ENCODE data around the gene GRIK1.

The GRIK1 gene

DNA sequence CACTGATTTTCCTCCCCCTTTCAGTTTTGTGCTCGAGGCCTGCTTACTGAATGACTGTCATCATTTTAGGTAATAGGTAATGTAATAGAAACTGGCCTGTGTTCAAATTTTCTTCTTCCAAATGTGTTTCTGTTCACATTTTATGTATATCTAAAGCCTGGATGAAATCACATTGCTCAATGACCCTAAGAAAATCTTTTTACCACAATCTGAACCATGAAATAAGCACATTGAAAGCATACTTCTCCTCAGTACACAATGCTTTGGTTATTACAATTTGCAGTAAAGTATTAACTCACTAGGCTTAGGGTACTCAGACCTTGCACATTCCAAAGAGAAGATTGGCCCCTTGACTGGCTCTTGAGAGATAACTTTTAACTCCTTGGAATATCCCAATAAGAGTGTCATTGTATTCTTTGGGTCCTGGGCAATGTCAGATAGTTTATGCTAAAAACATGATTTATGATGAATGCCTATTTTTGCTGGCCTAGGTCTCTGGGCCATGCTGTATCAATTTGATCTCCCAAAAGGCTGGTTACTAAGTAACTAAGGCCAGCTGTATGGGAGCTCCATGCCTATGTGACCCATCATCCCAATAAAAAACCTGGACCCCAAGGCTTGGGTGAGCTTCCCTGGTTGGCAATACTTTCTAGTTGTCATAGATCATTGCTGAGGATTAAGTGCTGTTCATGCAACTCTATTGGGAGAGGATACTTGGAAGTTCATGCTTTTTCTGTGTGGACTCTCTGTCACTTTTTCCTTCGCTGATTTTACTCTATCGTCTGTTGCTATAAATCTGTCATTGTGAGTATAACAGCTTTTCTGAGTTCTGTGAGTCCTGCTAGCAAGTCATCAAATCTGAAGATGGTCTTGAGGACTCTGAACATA, 293.9 kb downstream of the GRIK1 start:
- no peaks in the 10 kb centered on the region for H3K4me1 ChIP-seq (ENCODE audit: insufficient read depth, poor library complexity, severe bottlenecking)
- H3K36me3 ChIP-seq (ENCODE audit: low read depth): no peaks in the 10 kb centered on the region
- no peak for DNase-seq (ENCODE audit: low spot score)
- H3K27ac ChIP-seq (ENCODE audit: poor library complexity, severe bottlenecking): no peak overlapping the region
- H3K27me3 ChIP-seq (ENCODE audit: insufficient read depth, poor library complexity, severe bottlenecking): no peaks in the 10 kb centered on the region
- TF ChIP-seq CTCF (IDR thresholded peaks at IDR 0.05; ENCODE audit: poor library complexity, severe bottlenecking): no peak
- H3K9me3 ChIP-seq (ENCODE audit: severe bottlenecking): no peaks in the 10 kb centered on the region
- ATAC-seq (ENCODE audit: low read depth): no peak
- no peak overlapping the region for H3K4me3 ChIP-seq (ENCODE audit: severe bottlenecking)

DNA sequence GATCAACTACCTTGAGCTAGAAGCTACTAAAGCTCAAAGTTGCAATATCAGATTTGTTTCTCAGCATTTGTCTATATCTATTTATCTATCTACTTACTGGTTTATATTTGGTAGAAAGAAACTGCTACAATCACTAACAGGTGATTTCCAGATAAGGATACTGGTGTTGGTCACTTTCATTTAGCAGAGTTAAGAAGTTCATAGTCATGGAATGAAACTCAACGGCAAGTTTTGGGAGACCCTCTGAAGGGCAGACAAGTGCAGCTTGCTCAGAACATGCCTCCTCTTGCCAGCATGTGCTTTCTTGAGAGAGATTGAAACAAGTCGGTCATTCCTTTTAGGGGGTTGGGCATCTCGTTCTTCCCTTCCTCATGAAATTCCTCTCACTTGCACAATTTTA, 296.5 kb downstream of the GRIK1 start:
- no peak for ATAC-seq (ENCODE audit: low read depth)
- Histone ChIP-seq H3K27ac (ENCODE audit: poor library complexity, severe bottlenecking) (no peak overlapping the region), H3K9me3 (ENCODE audit: severe bottlenecking) (no peaks in the 10 kb centered on the region), H3K4me3 (ENCODE audit: severe bottlenecking) (no peak overlapping the region), H3K27me3 (ENCODE audit: insufficient read depth, poor library complexity, severe bottlenecking) (no peaks in the 10 kb centered on the region), H3K4me1 (ENCODE audit: insufficient read depth, poor library complexity, severe bottlenecking) (no peaks in the 10 kb centered on the region), H3K36me3 (ENCODE audit: low read depth) (no peaks in the 10 kb centered on the region)
- DNase-seq (ENCODE audit: low spot score): no peak
- TF ChIP-seq CTCF (IDR thresholded peaks at IDR 0.05; ENCODE audit: poor library complexity, severe bottlenecking): no peak

DNA sequence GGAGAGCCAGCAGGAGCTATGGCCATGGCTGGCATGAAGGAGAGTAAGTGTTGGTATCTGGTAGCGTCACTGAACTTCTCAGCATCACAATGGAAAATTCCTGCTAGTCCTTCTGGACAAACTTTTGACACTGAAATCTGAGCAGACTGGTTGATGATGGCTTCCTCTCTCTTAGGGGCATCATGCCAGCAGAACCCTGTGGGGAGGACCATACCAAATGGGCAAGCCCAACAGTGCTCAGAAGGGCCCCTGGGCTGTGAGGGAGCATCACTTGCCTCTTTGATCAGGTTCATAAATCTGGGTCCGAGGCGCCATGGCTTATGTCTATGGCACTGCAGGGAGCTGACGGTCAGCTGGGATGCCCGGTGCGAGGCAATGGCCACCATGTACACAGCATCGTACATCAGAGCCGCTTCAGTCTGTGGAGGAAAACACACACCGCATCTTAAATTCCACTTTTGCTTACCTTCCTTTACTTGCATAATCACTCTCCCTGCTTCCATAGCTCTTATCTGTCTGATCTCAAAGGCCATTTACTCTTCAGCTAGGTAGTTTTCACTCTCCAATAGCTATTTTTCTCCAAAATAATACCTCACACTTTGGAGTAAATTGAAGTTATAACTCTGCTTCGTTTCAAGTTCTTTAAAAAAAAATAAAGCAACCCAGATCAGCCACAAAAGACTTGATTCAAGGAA, 297.1 kb downstream of the GRIK1 start:
- Histone ChIP-seq H3K4me3 (ENCODE audit: severe bottlenecking) (no peak overlapping the region), H3K9me3 (ENCODE audit: severe bottlenecking) (no peaks in the 10 kb centered on the region), H3K4me1 (ENCODE audit: insufficient read depth, poor library complexity, severe bottlenecking) (no peaks in the 10 kb centered on the region), H3K27ac (ENCODE audit: poor library complexity, severe bottlenecking) (no peak overlapping the region), H3K36me3 (ENCODE audit: low read depth) (no peaks in the 10 kb centered on the region), H3K27me3 (ENCODE audit: insufficient read depth, poor library complexity, severe bottlenecking) (no peaks in the 10 kb centered on the region)
- ATAC-seq (ENCODE audit: low read depth) (no peak), DNase-seq (ENCODE audit: low spot score) (no peak)
- no peak for TF ChIP-seq CTCF (IDR thresholded peaks at IDR 0.05; ENCODE audit: poor library complexity, severe bottlenecking)

GRCh38 chr21:29641635-29642550, 297.9 kb downstream of the GRIK1 start:
- ATAC-seq (ENCODE audit: low read depth): no peak
- no peak for DNase-seq (ENCODE audit: low spot score)
- Histone ChIP-seq H3K4me1 (ENCODE audit: insufficient read depth, poor library complexity, severe bottlenecking) (no peaks in the 10 kb centered on the region), H3K36me3 (ENCODE audit: low read depth) (no peaks in the 10 kb centered on the region), H3K27me3 (ENCODE audit: insufficient read depth, poor library complexity, severe bottlenecking) (no peaks in the 10 kb centered on the region), H3K4me3 (ENCODE audit: severe bottlenecking) (no peak overlapping the region), H3K9me3 (ENCODE audit: severe bottlenecking) (no peaks in the 10 kb centered on the region), H3K27ac (ENCODE audit: poor library complexity, severe bottlenecking) (no peak overlapping the region)
- TF ChIP-seq CTCF (IDR thresholded peaks at IDR 0.05; ENCODE audit: poor library complexity, severe bottlenecking): no peak
